Naive thymus-derived CD4-positive, alpha-beta T cell (primary cell): ENCODE data around the gene MGLL. TPM values are rescaled to one million over a fixed set of nuclear protein-coding genes. Genes with fewer than 3 reads are reported as not detected.

Source experiments
- ATAC-seq: fragments of 150-1000 bp; cut with Tn5 transposase; 2 replicates; pipeline ENCODE4 v1.10.0; 2021; ENCODE audit warnings: mild to moderate bottlenecking, moderate library complexity
- CTCF ChIA-PET: fragments of 350-600 bp; sonication (Branson Sonifier 250); formaldehyde crosslinking; loops from one replicate; lab custom pipeline; 2021; ENCODE audit warnings: antibody characterized with exemption; lab: Charles Lee
- POLR2A ChIA-PET: fragments of 350-600 bp; sonication (Branson Sonifier 250); formaldehyde crosslinking; loops from one replicate; lab custom pipeline; 2021; ENCODE audit warnings: antibody characterized with exemption, inconsistent platforms; lab: Charles Lee
- DNase-seq, 9 donors: peaks; one replicate each; pipeline versions ENCODE4 v3.0.0 to v3.0.0-alpha.2; 2020 to 2022; ENCODE audit warnings: mixed read lengths in 1 of 9
- H3K27ac ChIP-seq: one replicate; pipeline ENCODE4 v1.7.0; 2013; ENCODE audit warnings: mild to moderate bottlenecking, low read depth, low read length, moderate library complexity
- H3K27me3 ChIP-seq, 2 donors: one replicate each; pipeline ENCODE4 v1.7.0; 2013; ENCODE audit warnings: low read length in 2 of 2, mild to moderate bottlenecking in 2 of 2, moderate library complexity in 2 of 2; ENCODE audit not compliant: control insufficient read depth in 2 of 2, insufficient read depth in 2 of 2
- H3K36me3 ChIP-seq, 3 experiments: 1 replicate in 2 of 3; 2 replicates in 1 of 3; pipeline ENCODE4 v1.7.0; 2013; ENCODE audit warnings: low read length in 3 of 3, mild to moderate bottlenecking in 3 of 3, moderate library complexity in 1 of 3; ENCODE audit not compliant: insufficient read depth in 3 of 3, control insufficient read depth in 2 of 3
- H3K4me1 ChIP-seq, 2 donors: one replicate each; pipeline ENCODE4 v1.7.0; 2013; ENCODE audit warnings: low read length in 2 of 2, mild to moderate bottlenecking in 2 of 2, moderate library complexity in 1 of 2; ENCODE audit not compliant: control insufficient read depth in 2 of 2, insufficient read depth in 2 of 2
- H3K4me3 ChIP-seq: 2 replicates; pipeline ENCODE4 v1.7.0; 2013; ENCODE audit warnings: mild to moderate bottlenecking, low read length
- H3K9me3 ChIP-seq, 3 experiments: 1 replicate in 2 of 3; 2 replicates in 1 of 3; pipeline ENCODE4 v1.7.0; 2013; ENCODE audit warnings: low read length in 3 of 3; ENCODE audit not compliant: control insufficient read depth in 2 of 3
- H3K27ac Mint-ChIP-seq, 9 donors: one replicate each; pipeline ENCODE4 v1.8.0; 2020 to 2022; ENCODE audit warnings: mixed read lengths in 9 of 9, mild to moderate bottlenecking in 8 of 9, moderate library complexity in 5 of 9, inconsistent platforms in 2 of 9
- H3K27me3 Mint-ChIP-seq, 5 donors: one replicate each; pipeline ENCODE4 v1.8.0; 2021 to 2022; ENCODE audit warnings: mixed read lengths in 5 of 5, mild to moderate bottlenecking in 1 of 5
- H3K36me3 Mint-ChIP-seq, 5 donors: one replicate each; pipeline ENCODE4 v1.8.0; 2020 to 2022; ENCODE audit warnings: mixed read lengths in 5 of 5, mild to moderate bottlenecking in 3 of 5, inconsistent platforms in 1 of 5
- H3K4me1 Mint-ChIP-seq, 7 donors: one replicate each; pipeline ENCODE4 v1.8.0; 2020 to 2022; ENCODE audit warnings: mixed read lengths in 7 of 7, mild to moderate bottlenecking in 3 of 7, inconsistent platforms in 1 of 7
- H3K4me3 Mint-ChIP-seq, 10 donors: one replicate each; pipeline ENCODE4 v1.8.0; 2020 to 2022; ENCODE audit warnings: mild to moderate bottlenecking in 10 of 10, mixed read lengths in 10 of 10, moderate library complexity in 6 of 10, inconsistent platforms in 2 of 10
- H3K9me3 Mint-ChIP-seq, 11 donors: one replicate each; pipeline ENCODE4 v1.8.0; 2020 to 2022; ENCODE audit warnings: mixed read lengths in 11 of 11, mild to moderate bottlenecking in 4 of 11, inconsistent platforms in 1 of 11, moderate library complexity in 1 of 11
- intact Hi-C, 2 donors: fragments of 100-400 bp; cut with micrococcal nuclease; formaldehyde crosslinking; loops; one replicate each; pipeline ENCODE4 v1.15.1; 2023
- polyA plus RNA-seq, 2 donors: library from polyadenylated mRNA; unstranded; fragments of 300-500 nt; fragmentation: Illumina TruSeq; gene quantifications; one replicate each; pipeline ENCODE4 v1.2.3, GENCODE V29; 2021
- total RNA-seq, 6 experiments: library from RNA in 5 of 6; stranded (reverse) in 5 of 6; gene quantifications; 1 replicate in 5 of 6; 2 replicates in 1 of 6; pipeline ENCODE4 v1.2.3 and lab custom pipeline; 2021 to 2026

The MGLL gene
- total and polyA plus RNA-seq, 7 experiments from 2014 or later, result 1.0 to 6.0 (median 2.1) TPM; not detected in 2

DNA sequence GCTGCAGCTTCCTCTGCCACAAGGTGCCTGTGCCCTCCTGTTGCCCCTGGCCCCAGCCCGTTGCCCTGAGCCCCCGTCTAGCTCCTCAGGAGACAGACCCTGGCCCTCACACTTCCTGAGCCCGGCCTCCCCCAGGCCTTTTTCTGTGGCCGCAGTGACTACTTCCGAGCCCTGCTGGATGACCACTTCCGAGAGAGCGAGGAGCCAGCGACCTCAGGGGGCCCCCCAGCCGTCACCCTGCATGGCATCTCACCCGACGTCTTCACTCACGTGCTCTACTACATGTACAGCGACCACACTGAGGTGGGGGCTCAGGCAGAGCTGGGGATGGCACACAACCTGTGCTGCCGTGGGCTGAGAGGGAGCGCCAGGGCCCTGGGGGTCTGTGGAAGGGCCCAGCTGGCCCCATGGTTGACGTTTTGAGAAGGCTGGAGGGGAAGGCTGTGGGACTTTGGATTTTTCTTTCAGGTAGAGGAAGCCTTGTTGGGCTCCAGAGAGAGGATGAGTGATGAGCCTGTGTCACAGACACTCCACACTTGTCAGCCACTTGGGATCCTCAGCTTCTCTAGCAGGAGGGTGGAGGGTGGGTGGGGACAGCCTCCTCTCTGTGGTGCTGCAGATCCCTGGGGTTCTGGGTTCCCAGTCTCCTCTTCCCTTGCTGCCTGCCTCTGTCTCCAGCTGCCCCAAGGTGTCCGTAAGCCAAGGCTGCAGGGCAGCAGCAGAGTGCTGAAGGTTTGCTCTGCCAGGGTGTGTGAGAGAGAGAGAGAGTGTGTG, 144.6 kb downstream of the MGLL start:
- H3K27me3 ChIP-seq, result no peaks in the 10 kb centered on the region

DNA sequence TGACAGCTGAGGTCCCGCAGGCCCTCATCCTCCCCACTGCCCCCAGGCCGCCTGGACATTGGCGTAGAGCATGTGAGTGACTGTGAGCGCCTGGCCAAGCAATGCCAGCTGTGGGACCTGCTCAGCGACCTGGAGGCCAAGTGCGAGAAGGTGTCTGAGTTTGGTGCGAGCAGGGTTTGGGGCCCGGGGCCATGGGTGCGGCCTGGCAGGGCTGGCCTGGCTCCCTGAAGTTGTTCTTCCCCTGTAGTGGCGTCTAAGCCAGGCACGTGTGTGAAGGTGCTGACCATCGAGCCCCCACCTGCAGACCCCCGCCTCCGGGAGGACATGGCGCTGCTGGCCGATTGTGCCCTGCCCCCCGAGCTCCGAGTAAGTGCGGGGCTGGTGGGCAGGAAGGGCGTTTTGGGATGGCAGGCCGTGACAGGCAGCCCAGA, 145.4 kb downstream of the MGLL start:
- ChIA-PET CTCF (no interaction called here), POLR2A (no interaction called here)
- no peak overlapping the region for H3K27ac Mint-ChIP-seq
- H3K27me3 Mint-ChIP-seq, result no peaks in the 10 kb centered on the region
- no peak overlapping the region for H3K4me3 ChIP-seq
- intact Hi-C loops, result loop anchor here (10.0 kb wide), 2 partner anchors 448 to 1592 kb away; partner anchors contain the start of genes RUVBL1 (in 1 of the 2) and SLC41A3 (in 1 of the 2)
- peaks cover 0 to 2% (median 0%) of the 10 kb centered on the region in 11 donors for H3K9me3 Mint-ChIP-seq
- ATAC-seq (no peak), DNase-seq (no peak)
- H3K9me3 ChIP-seq, result no peaks in the 10 kb centered on the region
- peaks cover 0 to 15% (median 3%) of the 10 kb centered on the region in 5 donors for H3K36me3 Mint-ChIP-seq
- H3K36me3 ChIP-seq, result peaks cover 0 to 48% (median 0%) of the 10 kb centered on the region in 3 experiments
- H3K4me1 Mint-ChIP-seq, result peaks cover 16 to 38% (median 32%) of the 10 kb centered on the region in 7 donors
- no peak overlapping the region for H3K27ac ChIP-seq
- H3K4me3 Mint-ChIP-seq, result no peak overlapping the region
- H3K27me3 ChIP-seq, result no peaks in the 10 kb centered on the region
- H3K4me1 ChIP-seq, result peaks cover 8 to 17% of the 10 kb centered on the region in 2 donors

More for the DNA sequence above, 144.6 kb downstream of the MGLL start:
- Mint-ChIP-seq H3K9me3 (peaks cover 0 to 2% (median 0%) of the 10 kb centered on the region in 11 donors), H3K27me3 (no peaks in the 10 kb centered on the region), H3K4me1 (peaks cover 16 to 38% (median 33%) of the 10 kb centered on the region in 7 donors), H3K4me3 (peak overlapping the region in 2 of 10 donors; percentile 13 to 25), H3K36me3 (peaks cover 0 to 15% (median 3%) of the 10 kb centered on the region in 5 donors), H3K27ac (peak overlapping the region in 6 of 9 donors; percentile 21 to 70 (median 54))
- no peak overlapping the region for H3K27ac ChIP-seq
- H3K4me3 ChIP-seq, result no peak overlapping the region
- CTCF ChIA-PET, result no interaction called here
- peaks cover 7 to 17% of the 10 kb centered on the region in 2 donors for H3K4me1 ChIP-seq
- DNase-seq, result no peak
- intact Hi-C loops, result loop anchor here (10.0 kb wide), 2 partner anchors 447 to 1593 kb away; partner anchors contain the start of genes RUVBL1 (in 1 of the 2) and SLC41A3 (in 1 of the 2)
- no peak for ATAC-seq
- POLR2A ChIA-PET, result interaction anchor here (0.8 kb wide), 1 partner anchor 17 kb away, joined by 3 read pairs; no protein-coding TSS in a partner anchor
- no peaks in the 10 kb centered on the region for H3K9me3 ChIP-seq
- peaks cover 0 to 48% (median 0%) of the 10 kb centered on the region in 3 experiments for H3K36me3 ChIP-seq

GRCh38 chr3:127676456-127676855, 145.9 kb downstream of the MGLL start:
- Mint-ChIP-seq H3K9me3 (peaks cover 0 to 2% (median 0%) of the 10 kb centered on the region in 11 donors), H3K27ac (peak overlapping the region in 2 of 9 donors; percentile 55 to 76), H3K4me1 (peaks cover 17 to 41% (median 33%) of the 10 kb centered on the region in 7 donors), H3K4me3 (peak overlapping the region in 2 of 10 donors; percentile 17 to 23), H3K36me3 (peaks cover 0 to 15% (median 3%) of the 10 kb centered on the region in 5 donors), H3K27me3 (no peaks in the 10 kb centered on the region)
- DNase-seq (no peak), ATAC-seq (no peak)
- intact Hi-C loops, result loop anchor here (10.0 kb wide), 2 partner anchors 448 to 1592 kb away; partner anchors contain the start of genes RUVBL1 (in 1 of the 2) and SLC41A3 (in 1 of the 2)
- H3K9me3 ChIP-seq, result no peaks in the 10 kb centered on the region
- no peak overlapping the region for H3K4me3 ChIP-seq
- H3K27ac ChIP-seq, result no peak overlapping the region
- H3K4me1 ChIP-seq, result peaks cover 12 to 17% of the 10 kb centered on the region in 2 donors
- ChIA-PET CTCF (no interaction called here), POLR2A (no interaction called here)
- H3K27me3 ChIP-seq, result no peaks in the 10 kb centered on the region
- H3K36me3 ChIP-seq, result peaks cover 0 to 48% (median 0%) of the 10 kb centered on the region in 3 experiments

GRCh38 chr3:127675651-127676391, 146.5 kb downstream of the MGLL start:
- peak overlapping the region in 7 of 10 donors; percentile 16 to 68 (median 32) for H3K4me3 Mint-ChIP-seq
- Histone ChIP-seq H3K4me1 (peaks cover 13 to 17% of the 10 kb centered on the region in 2 donors), H3K36me3 (peaks cover 0 to 48% (median 0%) of the 10 kb centered on the region in 3 experiments), H3K27me3 (no peaks in the 10 kb centered on the region), H3K4me3 (no peak overlapping the region), H3K9me3 (no peaks in the 10 kb centered on the region), H3K27ac (no peak overlapping the region)
- H3K9me3 Mint-ChIP-seq, result peaks cover 0 to 2% (median 0%) of the 10 kb centered on the region in 11 donors
- DNase-seq (peak in 1 of 9 donors; percentile 3), ATAC-seq (no peak)
- H3K36me3 Mint-ChIP-seq, result peaks cover 0 to 15% (median 3%) of the 10 kb centered on the region in 5 donors
- no peaks in the 10 kb centered on the region for H3K27me3 Mint-ChIP-seq
- H3K4me1 Mint-ChIP-seq, result peaks cover 17 to 41% (median 35%) of the 10 kb centered on the region in 7 donors
- peak overlapping the region in 4 of 9 donors; percentile 54 to 76 (median 65) for H3K27ac Mint-ChIP-seq
- intact Hi-C loops, result loop anchor here (10.0 kb wide), 2 partner anchors 449 to 1591 kb away; partner anchors contain the start of genes RUVBL1 (in 1 of the 2) and SLC41A3 (in 1 of the 2)
- ChIA-PET CTCF (no interaction called here), POLR2A (no interaction called here)

DNA sequence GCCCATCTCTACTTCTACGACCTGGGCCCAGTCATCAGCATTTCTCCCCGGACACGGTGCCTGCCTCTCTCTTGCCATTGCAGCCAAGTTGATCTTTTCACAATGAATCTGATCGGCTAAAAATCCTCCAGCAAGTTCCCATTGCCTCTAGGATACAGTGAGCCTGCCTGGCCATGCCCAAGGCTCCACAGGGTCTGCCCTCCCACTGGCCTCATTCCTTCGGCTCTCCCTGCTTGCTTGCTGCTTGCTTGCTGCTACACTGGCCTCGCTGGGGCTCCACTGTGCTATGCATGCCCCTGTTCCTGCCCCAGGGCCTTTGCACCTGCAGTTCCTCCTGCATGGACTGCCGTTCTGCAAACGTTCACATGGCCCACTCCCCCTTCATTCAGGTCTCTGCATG, 147.5 kb downstream of the MGLL start:
- CTCF ChIA-PET, result interaction anchor here (1.2 kb wide), 1 partner anchor 86 kb away, joined by 3 read pairs; no protein-coding TSS in a partner anchor
- H3K4me1 ChIP-seq, result peaks cover 13 to 17% of the 10 kb centered on the region in 2 donors
- no peak for DNase-seq
- H3K4me1 Mint-ChIP-seq, result peaks cover 17 to 41% (median 35%) of the 10 kb centered on the region in 7 donors
- H3K36me3 ChIP-seq, result peaks cover 0 to 39% (median 0%) of the 10 kb centered on the region in 3 experiments
- H3K4me3 ChIP-seq, result peak overlapping the region; percentile 4
- no peak for ATAC-seq
- intact Hi-C loops, result loop anchor here (5.0 to 10.0 kb wide), 3 partner anchors 450 to 1590 kb away; partner anchors contain the start of genes RUVBL1 (in 1 of the 2), SLC41A3 (in 1 of the 2) and ZXDC (in 1 of the 2)
- H3K36me3 Mint-ChIP-seq, result peaks cover 0 to 15% (median 3%) of the 10 kb centered on the region in 5 donors
- H3K4me3 Mint-ChIP-seq, result peak overlapping the region; percentile 66 to 96 (median 94)
- H3K9me3 ChIP-seq, result no peaks in the 10 kb centered on the region
- H3K27ac Mint-ChIP-seq, result peak overlapping the region in 8 of 9 donors; percentile 80 to 96 (median 91)
- no peak overlapping the region for H3K27ac ChIP-seq
- no peaks in the 10 kb centered on the region for H3K27me3 ChIP-seq
- H3K9me3 Mint-ChIP-seq, result no peaks in the 10 kb centered on the region
- no peaks in the 10 kb centered on the region for H3K27me3 Mint-ChIP-seq
- POLR2A ChIA-PET, result interaction anchor here (2.8 kb wide), 1 partner anchor 9 kb away, joined by 10 read pairs; no protein-coding TSS in a partner anchor
